WTC11 (cell line): ENCODE measurements around the gene OR8H2. TPM values are rescaled to one million over a fixed set of nuclear protein-coding genes. Genes with fewer than 3 reads are reported as not detected.
"Not testable (repeated sequence)": the region's sequence is repeated elsewhere in the genome, so short reads cannot be mapped to it uniquely, and the experiment has no call there.

ENCODE experiments used
- ATAC-seq: fragments of 200-7000 bp; cut with Tn5 transposase; 2 replicates; pipeline ENCODE4 v1.10.0; 2021; ENCODE audit warnings: mild to moderate bottlenecking, moderate library complexity
- Bru-seq: library from RNA; stranded (reverse); fragments of 400-500 nt; gene quantifications from one replicate; lab custom pipeline; 2021; lab: Mats Ljungman, UMichigan
- CTCF ChIA-PET: fragments of 300-600 bp; sonication (Branson Sonifier 250); formaldehyde crosslinking; loops from one replicate; lab custom pipeline; 2021; ENCODE audit warnings: antibody characterized with exemption; lab: Charles Lee
- POLR2A ChIA-PET: fragments of 350-600 bp; sonication (Branson Sonifier 250); formaldehyde crosslinking; loops from one replicate; lab custom pipeline; 2021; ENCODE audit warnings: antibody characterized with exemption; lab: Charles Lee
- DNase-seq: peaks from one replicate; pipeline ENCODE4 v3.0.0; 2021; ENCODE audit warnings: low spot score
- H3K27ac Mint-ChIP-seq: 2 replicates; pipeline ENCODE4 v1.8.0; 2021; ENCODE audit warnings: mixed read lengths
- H3K27me3 Mint-ChIP-seq: 2 replicates; pipeline ENCODE4 v1.8.0; 2021; ENCODE audit warnings: low read depth, mild to moderate bottlenecking, moderate library complexity, mixed read lengths
- H3K36me3 Mint-ChIP-seq: 2 replicates; pipeline ENCODE4 v1.8.0; 2021; ENCODE audit warnings: mixed read lengths
- H3K4me1 Mint-ChIP-seq: 2 replicates; pipeline ENCODE4 v1.8.0; 2022; ENCODE audit warnings: mixed read lengths
- H3K4me3 Mint-ChIP-seq: 2 replicates; pipeline ENCODE4 v1.8.0; 2021; ENCODE audit warnings: mild to moderate bottlenecking, moderate library complexity, mixed read lengths
- H3K9me3 Mint-ChIP-seq: 2 replicates; pipeline ENCODE4 v1.8.0; 2021; ENCODE audit warnings: mixed read lengths
- FOXK1 ChIP-seq: sonication (generic); formaldehyde crosslinking; IDR thresholded peaks from 2 replicates; pipeline ENCODE4 v1.8.0; 2022; ENCODE audit warnings: mild to moderate bottlenecking, moderate library complexity, missing genetic modification reagents
- FOXP4 ChIP-seq: sonication (generic); formaldehyde crosslinking; IDR thresholded peaks from 2 replicates; pipeline ENCODE4 v1.8.0; 2022; ENCODE audit warnings: mild to moderate bottlenecking, missing genetic modification reagents
- HMGA2 ChIP-seq: fragments of 250-450 bp; sonication (Bioruptor Pico); IDR thresholded peaks from 2 replicates; pipeline ENCODE4 v1.4.0; 2021; ENCODE audit warnings: mild to moderate bottlenecking, moderate library complexity
- MAX ChIP-seq: sonication (generic); formaldehyde crosslinking; IDR thresholded peaks from 2 replicates; pipeline ENCODE4 v1.8.0; 2022; ENCODE audit warnings: mild to moderate bottlenecking, missing genetic modification reagents
- USF1 ChIP-seq: sonication (generic); formaldehyde crosslinking; IDR thresholded peaks from 2 replicates; pipeline ENCODE4 v1.8.0; 2022; ENCODE audit warnings: mild to moderate bottlenecking, missing genetic modification reagents
- ZNF532 ChIP-seq: fragments of 250-450 bp; sonication (Bioruptor Pico); IDR thresholded peaks from 2 replicates; pipeline ENCODE4 v1.9.0; 2021; ENCODE audit warnings: mild to moderate bottlenecking, borderline replicate concordance
- long read RNA-seq, 3 experiments: library from RNA in 1 of 3; library from capped mRNA in 1 of 3; library from polyadenylated mRNA in 1 of 3; unstranded in 2 of 3; stranded (forward) in 1 of 3; transcript quantifications; one replicate each; pipeline ENCODE4 v2.0.0, GENCODE V29; 2021
- total RNA-seq: library from RNA; stranded (reverse); gene quantifications from 3 replicates; pipeline ENCODE4 v1.2.3, GENCODE V29; 2021

The OR8H2 gene
- not detected in 3 replicates for total RNA-seq
- Bru-seq, nascent RNA = not detected
- long read RNA-seq, experiment 1 = 0 reads
- long read RNA-seq, experiment 2 = 0 reads
- long read RNA-seq, experiment 3 = 0 reads

- no peaks in the 10 kb centered on the region for H3K4me1 Mint-ChIP-seq
- TF ChIP-seq MAX (CRISPR knock-in tag) (no peak), FOXP4 (no peak), FOXK1 (CRISPR knock-in tag) (no peak), HMGA2 (CRISPR knock-in tag) (peak; percentile 97)
- DNase-seq (no peak), ATAC-seq (no peak)
- no peaks in the 10 kb centered on the region for H3K27me3 Mint-ChIP-seq
- ChIA-PET CTCF (interaction anchor here (0.6 kb wide), 1 partner anchor 102 kb away, joined by 3 read pairs; no protein-coding TSS in a partner anchor), POLR2A (no interaction called here)
- H3K9me3 Mint-ChIP-seq = peaks cover 12% of the 10 kb centered on the region
- no peak within 1 kb of the TSS for H3K27ac Mint-ChIP-seq
- no peaks in the 10 kb centered on the region for H3K36me3 Mint-ChIP-seq
- H3K4me3 Mint-ChIP-seq = no peak within 1 kb of the TSS
Measured at GRCh38 chr11:56103210-56103737, at the start of gene OR8H2. Gene OR8H2 (plus strand): TSS chr11:56103687. CDS start chr11:56105043, 1,356 bp downstream.

GRCh38 chr11:56056366-56056765 lies 47.1 kb upstream of the OR8H2 start:
- POLR2A ChIA-PET, ATAC-seq, CTCF ChIA-PET, DNase-seq, H3K27ac Mint-ChIP-seq: not testable (repeated sequence)
- Mint-ChIP-seq H3K36me3 (peaks cover 12% of the 10 kb centered on the region), H3K4me3 (peak overlapping the region; percentile 8; the same call in 1 of the 2 replicates), H3K27me3 (peaks cover 12% of the 10 kb centered on the region), H3K4me1 (peaks cover 53% of the 10 kb centered on the region), H3K9me3 (peaks cover 22% of the 10 kb centered on the region)

GRCh38 chr11:56057661-56058237 lies 45.7 kb upstream of the OR8H2 start:
- peak; percentile 10 for DNase-seq
- H3K36me3 Mint-ChIP-seq, ATAC-seq, POLR2A ChIA-PET, CTCF ChIA-PET: not testable (repeated sequence)
- peaks cover 10% of the 10 kb centered on the region for H3K9me3 Mint-ChIP-seq
- peaks cover 55% of the 10 kb centered on the region for H3K4me1 Mint-ChIP-seq
- H3K27me3 Mint-ChIP-seq = peaks cover 12% of the 10 kb centered on the region
- peak overlapping the region; percentile 96 for H3K27ac Mint-ChIP-seq
- TF ChIP-seq FOXK1 (CRISPR knock-in tag) (0 out of 2 replicates have a peak, but pooled peaks have one; percentile 31), MAX (CRISPR knock-in tag) (0 out of 2 replicates have a peak, but pooled peaks have one; percentile 33), USF1 (CRISPR knock-in tag) (peak; percentile 40; the same call in 1 of the 2 replicates), ZNF532 (0 out of 2 replicates have a peak, but pooled peaks have one; percentile 45)
- H3K4me3 Mint-ChIP-seq = peak overlapping the region; percentile 22

GRCh38 chr11:56058260-56058780 lies 45.2 kb upstream of the OR8H2 start:
- peaks cover 12% of the 10 kb centered on the region for H3K27me3 Mint-ChIP-seq
- DNase-seq, CTCF ChIA-PET, H3K36me3 Mint-ChIP-seq, POLR2A ChIA-PET, ATAC-seq, H3K9me3 Mint-ChIP-seq: not testable (repeated sequence)
- peak overlapping the region; percentile 15; the same call in 1 of the 2 replicates for H3K4me3 Mint-ChIP-seq
- peaks cover 55% of the 10 kb centered on the region for H3K4me1 Mint-ChIP-seq
- H3K27ac Mint-ChIP-seq = peak overlapping the region; percentile 96
